Sigmoid colon (tissue), 4 donors: ENCODE results near the gene SELENON.

Experiments
- POLR2A ChIP-seq, 2 donors: fragments of 450-650 bp; IDR thresholded peaks; one replicate each; pipeline ENCODE4 v1.6.1; 2016; ENCODE audit warnings: antibody characterized with exemption in 2 of 2, mild to moderate bottlenecking in 2 of 2, moderate library complexity in 2 of 2
- POLR2AphosphoS5 ChIP-seq, 4 donors: sonication (generic); formaldehyde crosslinking; IDR thresholded peaks; one replicate each; pipeline ENCODE4 v1.6.1; 2017; ENCODE audit warnings: antibody characterized with exemption in 4 of 4
- TF ChIP-seq, protein P1 (sequence below), 4 experiments: fragments of 450-650 bp in 3 of 4; fragments of 200-600 bp in 1 of 4; IDR thresholded peaks; one replicate each; pipeline ENCODE4 v1.5.1; 2016 to 2019; ENCODE audit warnings: antibody characterized with exemption in 4 of 4, mild to moderate bottlenecking in 3 of 4, moderate library complexity in 2 of 4

- TF ChIP-seq, protein P1, sequence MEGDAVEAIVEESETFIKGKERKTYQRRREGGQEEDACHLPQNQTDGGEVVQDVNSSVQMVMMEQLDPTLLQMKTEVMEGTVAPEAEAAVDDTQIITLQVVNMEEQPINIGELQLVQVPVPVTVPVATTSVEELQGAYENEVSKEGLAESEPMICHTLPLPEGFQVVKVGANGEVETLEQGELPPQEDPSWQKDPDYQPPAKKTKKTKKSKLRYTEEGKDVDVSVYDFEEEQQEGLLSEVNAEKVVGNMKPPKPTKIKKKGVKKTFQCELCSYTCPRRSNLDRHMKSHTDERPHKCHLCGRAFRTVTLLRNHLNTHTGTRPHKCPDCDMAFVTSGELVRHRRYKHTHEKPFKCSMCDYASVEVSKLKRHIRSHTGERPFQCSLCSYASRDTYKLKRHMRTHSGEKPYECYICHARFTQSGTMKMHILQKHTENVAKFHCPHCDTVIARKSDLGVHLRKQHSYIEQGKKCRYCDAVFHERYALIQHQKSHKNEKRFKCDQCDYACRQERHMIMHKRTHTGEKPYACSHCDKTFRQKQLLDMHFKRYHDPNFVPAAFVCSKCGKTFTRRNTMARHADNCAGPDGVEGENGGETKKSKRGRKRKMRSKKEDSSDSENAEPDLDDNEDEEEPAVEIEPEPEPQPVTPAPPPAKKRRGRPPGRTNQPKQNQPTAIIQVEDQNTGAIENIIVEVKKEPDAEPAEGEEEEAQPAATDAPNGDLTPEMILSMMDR (IDR thresholded peaks at IDR 0.05), result no peak
- TF ChIP-seq POLR2A (IDR thresholded peaks at IDR 0.05) (no peak), POLR2AphosphoS5 (IDR thresholded peaks at IDR 0.05) (no peak)
Observed at GRCh38 chr1:25795211-25795610, 4.8 kb upstream of the SELENON start.
